ENCODE results near the gene IQSEC3.
A peak's percentile ranks its signal among the peaks of the same experiment; 100 is the strongest.

The IQSEC3 gene

GRCh38 chr12:106118-106591, 39.6 kb downstream of the IQSEC3 start:
- Histone ChIP-seq H3K14ac (ENCODE audit: low read length in 2 of 2) (no peak overlapping the region), H3K4me2 (ENCODE audit: low read length, poor library complexity, severe bottlenecking) (no peak overlapping the region), H3K23ac (ENCODE audit: low read length in 2 of 2) (no peak overlapping the region), H3K79me1 (replicated peaks; ENCODE audit: low read length, poor library complexity, severe bottlenecking) (no peaks in the 10 kb centered on the region), H2BK5ac (ENCODE audit: low read depth, low read length, poor library complexity, severe bottlenecking) (no peak overlapping the region), H4K8ac (ENCODE audit: low read length) (no peak overlapping the region), H3K9ac (ENCODE audit: low read length) (no peak overlapping the region), H4K91ac (ENCODE audit: low read length) (no peak overlapping the region), H2BK120ac (ENCODE audit: low read depth, low read length) (no peak overlapping the region), H2BK15ac (ENCODE audit: low read depth, poor library complexity, severe bottlenecking) (no peak overlapping the region), H3K4me3 (ENCODE audit: insufficient read depth in 1 of 2, low read depth in 1 of 2, low read length in 2 of 2) (no peak overlapping the region), H3K18ac (ENCODE audit: low read depth in 1 of 2, low read length in 2 of 2) (no peak overlapping the region), H2AK5ac (ENCODE audit: low read length, severe bottlenecking) (no peak overlapping the region), H3K4me1 (ENCODE audit: control insufficient read depth, insufficient read depth, low read depth, low read length) (peaks cover 12% of the 10 kb centered on the region), H3K9me3 (ENCODE audit: control insufficient read depth, low read length) (no peaks in the 10 kb centered on the region), H3K36me3 (ENCODE audit: control insufficient read depth in 1 of 2, insufficient read depth in 2 of 2, low read depth in 1 of 2, low read length in 2 of 2) (no peaks in the 10 kb centered on the region), H3K4ac (ENCODE audit: low read depth in 1 of 2, low read length in 2 of 2) (no peak overlapping the region), H3K27ac (ENCODE audit: low read length, poor library complexity, severe bottlenecking) (no peak overlapping the region), H2AFZ (ENCODE audit: low read depth, low read length) (no peak overlapping the region), H2BK12ac (ENCODE audit: low read length in 2 of 2) (no peak overlapping the region), H3K27me3 (ENCODE audit: control insufficient read depth in 1 of 2, insufficient read depth in 1 of 2, low read length in 2 of 2) (peaks cover 12 to 52% of the 10 kb centered on the region in 2 experiments)
- WGBS: 68% methylated on average over 4 of the region's 5 CpGs
- DNase-seq: peak; percentile 3

DNA sequence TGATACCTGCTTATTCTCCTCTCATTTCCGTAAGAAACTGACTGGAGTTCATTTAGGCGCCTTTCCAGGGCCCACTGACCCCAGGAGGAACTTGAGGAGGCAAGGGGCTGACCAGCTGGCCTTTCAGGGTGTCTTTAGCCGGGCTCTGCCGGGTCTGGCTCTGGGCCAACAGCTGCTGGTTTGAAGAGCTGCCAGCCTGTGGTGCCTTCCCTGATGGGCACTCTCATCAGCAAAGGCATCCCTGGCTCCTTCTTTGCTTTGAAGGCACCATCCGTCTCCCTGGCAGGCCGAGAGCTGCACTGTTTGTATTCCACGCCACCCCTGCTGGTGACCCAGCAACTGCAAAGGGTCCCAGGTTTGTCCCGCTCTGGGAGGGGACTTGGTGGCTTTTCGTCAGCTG, 42.0 kb downstream of the IQSEC3 start:
- no peak overlapping the region for H2AFZ ChIP-seq (ENCODE audit: low read depth, low read length)
- no peaks in the 10 kb centered on the region for H3K9me3 ChIP-seq (ENCODE audit: control insufficient read depth, low read length)
- no peak overlapping the region for H2BK15ac ChIP-seq (ENCODE audit: low read depth, poor library complexity, severe bottlenecking)
- peaks cover 14 to 56% of the 10 kb centered on the region in 2 experiments for H3K27me3 ChIP-seq (ENCODE audit: control insufficient read depth in 1 of 2, insufficient read depth in 1 of 2, low read length in 2 of 2)
- no peak overlapping the region for H3K18ac ChIP-seq (ENCODE audit: low read depth in 1 of 2, low read length in 2 of 2)
- H2BK5ac ChIP-seq (ENCODE audit: low read depth, low read length, poor library complexity, severe bottlenecking): no peak overlapping the region
- DNase-seq: no peak
- no peak overlapping the region for H2AK5ac ChIP-seq (ENCODE audit: low read length, severe bottlenecking)
- peaks cover 6% of the 10 kb centered on the region for H3K4me1 ChIP-seq (ENCODE audit: control insufficient read depth, insufficient read depth, low read depth, low read length)
- H2BK120ac ChIP-seq (ENCODE audit: low read depth, low read length): no peak overlapping the region
- no peaks in the 10 kb centered on the region for H3K36me3 ChIP-seq (ENCODE audit: control insufficient read depth in 1 of 2, insufficient read depth in 2 of 2, low read depth in 1 of 2, low read length in 2 of 2)
- H4K8ac ChIP-seq (ENCODE audit: low read length): no peak overlapping the region
- no peaks in the 10 kb centered on the region for H3K79me1 ChIP-seq (replicated peaks; ENCODE audit: low read length, poor library complexity, severe bottlenecking)
- no peak overlapping the region for H3K27ac ChIP-seq (ENCODE audit: low read length, poor library complexity, severe bottlenecking)
- H3K4me2 ChIP-seq (ENCODE audit: low read length, poor library complexity, severe bottlenecking): no peak overlapping the region
- H4K91ac ChIP-seq (ENCODE audit: low read length): no peak overlapping the region
- H2BK12ac ChIP-seq (ENCODE audit: low read length in 2 of 2): no peak overlapping the region
- H3K4ac ChIP-seq (ENCODE audit: low read depth in 1 of 2, low read length in 2 of 2): no peak overlapping the region
- no peak overlapping the region for H3K4me3 ChIP-seq (ENCODE audit: insufficient read depth in 1 of 2, low read depth in 1 of 2, low read length in 2 of 2)
- no peak overlapping the region for H3K14ac ChIP-seq (ENCODE audit: low read length in 2 of 2)
- no peak overlapping the region for H3K23ac ChIP-seq (ENCODE audit: low read length in 2 of 2)
- 84% methylated on average over 9 of the region's 9 CpGs for WGBS
- no peak overlapping the region for H3K9ac ChIP-seq (ENCODE audit: low read length)

DNA sequence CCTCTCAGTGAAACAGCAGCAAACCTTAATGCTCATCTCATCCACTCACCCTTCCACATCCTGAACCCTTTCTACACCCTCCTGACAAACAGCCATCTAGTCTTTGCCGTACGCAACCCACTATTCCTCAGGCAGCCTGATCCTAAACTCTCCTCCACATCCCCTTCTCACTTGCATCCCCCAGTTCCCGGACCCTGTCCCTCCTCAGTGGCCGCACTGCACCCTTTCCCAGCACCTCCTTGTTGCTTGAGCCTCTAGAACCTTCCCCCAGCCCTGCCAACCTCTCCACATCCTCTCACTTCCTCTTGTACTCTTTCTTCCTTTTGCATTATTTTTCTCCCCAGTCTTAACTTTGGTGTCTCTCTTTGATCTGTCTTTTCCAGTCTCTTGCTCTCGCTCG, 42.9 kb downstream of the IQSEC3 start:
- Histone ChIP-seq H3K79me1 (replicated peaks; ENCODE audit: low read length, poor library complexity, severe bottlenecking) (no peaks in the 10 kb centered on the region), H4K8ac (ENCODE audit: low read length) (no peak overlapping the region), H3K27me3 (ENCODE audit: control insufficient read depth in 1 of 2, insufficient read depth in 1 of 2, low read length in 2 of 2) (peaks cover 14 to 61% of the 10 kb centered on the region in 2 experiments), H2AK5ac (ENCODE audit: low read length, severe bottlenecking) (no peak overlapping the region), H3K14ac (ENCODE audit: low read length in 2 of 2) (no peak overlapping the region), H2BK15ac (ENCODE audit: low read depth, poor library complexity, severe bottlenecking) (no peak overlapping the region), H2BK120ac (ENCODE audit: low read depth, low read length) (no peak overlapping the region), H3K36me3 (ENCODE audit: control insufficient read depth in 1 of 2, insufficient read depth in 2 of 2, low read depth in 1 of 2, low read length in 2 of 2) (no peaks in the 10 kb centered on the region), H3K4me2 (ENCODE audit: low read length, poor library complexity, severe bottlenecking) (no peak overlapping the region), H3K18ac (ENCODE audit: low read depth in 1 of 2, low read length in 2 of 2) (no peak overlapping the region), H2AFZ (ENCODE audit: low read depth, low read length) (no peak overlapping the region), H3K9me3 (ENCODE audit: control insufficient read depth, low read length) (no peaks in the 10 kb centered on the region), H3K4ac (ENCODE audit: low read depth in 1 of 2, low read length in 2 of 2) (no peak overlapping the region), H3K23ac (ENCODE audit: low read length in 2 of 2) (no peak overlapping the region), H3K4me3 (ENCODE audit: insufficient read depth in 1 of 2, low read depth in 1 of 2, low read length in 2 of 2) (peak overlapping the region in 1 of 2 experiments; percentile 16), H3K27ac (ENCODE audit: low read length, poor library complexity, severe bottlenecking) (no peak overlapping the region), H4K91ac (ENCODE audit: low read length) (no peak overlapping the region), H3K4me1 (ENCODE audit: control insufficient read depth, insufficient read depth, low read depth, low read length) (peaks cover 6% of the 10 kb centered on the region), H2BK12ac (ENCODE audit: low read length in 2 of 2) (no peak overlapping the region), H2BK5ac (ENCODE audit: low read depth, low read length, poor library complexity, severe bottlenecking) (no peak overlapping the region), H3K9ac (ENCODE audit: low read length) (no peak overlapping the region)
- WGBS: 79% methylated on average over 6 of the region's 6 CpGs
- DNase-seq: no peak

GRCh38 chr12:109872-110271, 43.3 kb downstream of the IQSEC3 start:
- no peak overlapping the region for H3K4me2 ChIP-seq (ENCODE audit: low read length, poor library complexity, severe bottlenecking)
- H4K91ac ChIP-seq (ENCODE audit: low read length): no peak overlapping the region
- no peak overlapping the region for H3K14ac ChIP-seq (ENCODE audit: low read length in 2 of 2)
- WGBS: 23% methylated on average over 3 of the region's 3 CpGs
- H4K8ac ChIP-seq (ENCODE audit: low read length): no peak overlapping the region
- H3K4me1 ChIP-seq (ENCODE audit: control insufficient read depth, insufficient read depth, low read depth, low read length): peaks cover 4% of the 10 kb centered on the region
- no peak overlapping the region for H2BK15ac ChIP-seq (ENCODE audit: low read depth, poor library complexity, severe bottlenecking)
- H3K27ac ChIP-seq (ENCODE audit: low read length, poor library complexity, severe bottlenecking): no peak overlapping the region
- no peak overlapping the region for H3K4me3 ChIP-seq (ENCODE audit: insufficient read depth in 1 of 2, low read depth in 1 of 2, low read length in 2 of 2)
- no peak overlapping the region for H3K4ac ChIP-seq (ENCODE audit: low read depth in 1 of 2, low read length in 2 of 2)
- no peak overlapping the region for H3K9ac ChIP-seq (ENCODE audit: low read length)
- peaks cover 14 to 65% of the 10 kb centered on the region in 2 experiments for H3K27me3 ChIP-seq (ENCODE audit: control insufficient read depth in 1 of 2, insufficient read depth in 1 of 2, low read length in 2 of 2)
- no peak overlapping the region for H2AK5ac ChIP-seq (ENCODE audit: low read length, severe bottlenecking)
- DNase-seq: no peak
- no peaks in the 10 kb centered on the region for H3K79me1 ChIP-seq (replicated peaks; ENCODE audit: low read length, poor library complexity, severe bottlenecking)
- no peak overlapping the region for H2BK120ac ChIP-seq (ENCODE audit: low read depth, low read length)
- H3K23ac ChIP-seq (ENCODE audit: low read length in 2 of 2): no peak overlapping the region
- no peak overlapping the region for H2AFZ ChIP-seq (ENCODE audit: low read depth, low read length)
- H3K9me3 ChIP-seq (ENCODE audit: control insufficient read depth, low read length): no peaks in the 10 kb centered on the region
- H2BK5ac ChIP-seq (ENCODE audit: low read depth, low read length, poor library complexity, severe bottlenecking): no peak overlapping the region
- no peak overlapping the region for H3K18ac ChIP-seq (ENCODE audit: low read depth in 1 of 2, low read length in 2 of 2)
- no peaks in the 10 kb centered on the region for H3K36me3 ChIP-seq (ENCODE audit: control insufficient read depth in 1 of 2, insufficient read depth in 2 of 2, low read depth in 1 of 2, low read length in 2 of 2)
- no peak overlapping the region for H2BK12ac ChIP-seq (ENCODE audit: low read length in 2 of 2)
